ENCODE measurements around the gene EDC4. TPM values are rescaled to one million over a fixed set of nuclear protein-coding genes. Genes with fewer than 3 reads are reported as not detected.
A peak's percentile ranks its signal among the peaks of the same experiment; 100 is the strongest.

EDC4 gene
- total RNA-seq, 3 donors from 2014 or later = 58.3 to 82.0 (median 64.6) TPM

- DNase-seq = peak; percentile 56 to 71 (median 59)
- intact Hi-C loops (cut with DNase I, micrococcal nuclease) = no loop called here
- Histone ChIP-seq H3K4me1 (ENCODE audit: low read depth) (no peaks in the 10 kb centered on the region), H3K4me3 (no peak overlapping the region), H3K9me3 (no peaks in the 10 kb centered on the region), H3K36me3 (ENCODE audit: low read depth) (no peaks in the 10 kb centered on the region)
- TF ChIP-seq, protein P1, sequence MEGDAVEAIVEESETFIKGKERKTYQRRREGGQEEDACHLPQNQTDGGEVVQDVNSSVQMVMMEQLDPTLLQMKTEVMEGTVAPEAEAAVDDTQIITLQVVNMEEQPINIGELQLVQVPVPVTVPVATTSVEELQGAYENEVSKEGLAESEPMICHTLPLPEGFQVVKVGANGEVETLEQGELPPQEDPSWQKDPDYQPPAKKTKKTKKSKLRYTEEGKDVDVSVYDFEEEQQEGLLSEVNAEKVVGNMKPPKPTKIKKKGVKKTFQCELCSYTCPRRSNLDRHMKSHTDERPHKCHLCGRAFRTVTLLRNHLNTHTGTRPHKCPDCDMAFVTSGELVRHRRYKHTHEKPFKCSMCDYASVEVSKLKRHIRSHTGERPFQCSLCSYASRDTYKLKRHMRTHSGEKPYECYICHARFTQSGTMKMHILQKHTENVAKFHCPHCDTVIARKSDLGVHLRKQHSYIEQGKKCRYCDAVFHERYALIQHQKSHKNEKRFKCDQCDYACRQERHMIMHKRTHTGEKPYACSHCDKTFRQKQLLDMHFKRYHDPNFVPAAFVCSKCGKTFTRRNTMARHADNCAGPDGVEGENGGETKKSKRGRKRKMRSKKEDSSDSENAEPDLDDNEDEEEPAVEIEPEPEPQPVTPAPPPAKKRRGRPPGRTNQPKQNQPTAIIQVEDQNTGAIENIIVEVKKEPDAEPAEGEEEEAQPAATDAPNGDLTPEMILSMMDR (IDR thresholded peaks at IDR 0.05) = no peak
- peak; percentile 89 for ATAC-seq
Observed at GRCh38 chr16:67915831-67916723, 43.2 kb downstream of the EDC4 start.

DNA sequence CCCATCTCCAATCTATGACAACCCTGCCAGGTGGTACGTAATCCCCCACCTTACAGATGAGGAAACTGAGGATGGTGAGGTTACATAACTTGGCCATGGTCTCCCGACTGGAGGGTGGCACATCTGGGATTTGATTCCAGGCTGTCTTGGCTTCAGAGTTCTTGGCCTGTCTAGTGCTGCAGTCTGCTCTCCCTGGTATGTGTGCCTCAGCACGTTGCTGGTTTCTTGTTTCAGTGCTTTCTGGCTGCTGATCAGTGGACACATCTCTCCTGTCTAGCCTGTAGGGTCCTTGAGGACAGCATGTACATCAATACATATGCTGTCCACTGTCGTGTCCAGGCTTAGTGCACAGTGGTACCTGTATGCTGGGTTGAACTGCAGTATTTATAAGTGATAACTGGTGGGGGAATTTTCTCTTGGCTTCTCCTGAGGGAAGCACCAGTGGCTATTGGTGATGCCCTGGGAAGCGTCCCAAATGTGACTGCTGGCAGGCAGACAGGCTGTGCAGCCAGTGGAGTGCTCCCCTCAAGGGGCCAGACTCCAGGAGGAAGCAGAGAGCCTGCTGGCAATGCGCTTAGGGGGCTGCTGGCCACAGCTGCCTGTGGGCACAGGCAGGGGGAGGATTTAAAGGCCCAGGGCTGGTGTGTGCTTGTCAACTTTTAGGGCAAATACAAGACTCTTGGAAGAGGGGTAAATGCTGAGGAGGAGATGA lies 44.4 kb downstream of the EDC4 start:
- no peaks in the 10 kb centered on the region for H3K4me1 ChIP-seq (ENCODE audit: low read depth)
- H3K9me3 ChIP-seq = no peaks in the 10 kb centered on the region
- intact Hi-C loops (cut with DNase I, micrococcal nuclease) = no loop called here
- DNase-seq (no peak), ATAC-seq (no peak)
- TF ChIP-seq, protein P1 (IDR thresholded peaks at IDR 0.05) = no peak
- no peak overlapping the region for H3K4me3 ChIP-seq
- H3K36me3 ChIP-seq (ENCODE audit: low read depth) = no peaks in the 10 kb centered on the region

DNA sequence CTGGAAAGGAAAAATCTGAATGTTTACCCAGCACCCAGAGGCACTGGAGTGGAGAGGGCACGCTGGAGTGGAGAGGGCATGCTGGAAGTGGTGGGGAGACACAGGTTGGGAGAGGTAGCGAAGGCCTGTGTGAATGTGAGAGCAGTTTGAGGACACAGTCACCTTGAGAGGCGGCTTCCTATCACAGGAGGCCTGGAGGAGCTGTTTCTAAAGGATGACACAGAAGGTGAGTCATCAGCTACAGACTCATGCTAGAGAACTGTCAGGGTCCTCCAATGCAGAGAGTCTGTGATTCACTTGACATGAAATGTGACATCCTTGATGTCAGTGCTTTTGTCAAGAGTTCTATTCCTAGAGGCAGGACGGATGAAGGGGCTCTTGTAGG lies 45.0 kb downstream of the EDC4 start:
- intact Hi-C loops (cut with DNase I, micrococcal nuclease) = no loop called here
- peak; percentile 24 for ATAC-seq
- Histone ChIP-seq H3K9me3 (no peaks in the 10 kb centered on the region), H3K36me3 (ENCODE audit: low read depth) (no peaks in the 10 kb centered on the region), H3K4me1 (ENCODE audit: low read depth) (no peaks in the 10 kb centered on the region), H3K4me3 (no peak overlapping the region)
- DNase-seq = no peak
- TF ChIP-seq, protein P1 (IDR thresholded peaks at IDR 0.05) = no peak

DNA sequence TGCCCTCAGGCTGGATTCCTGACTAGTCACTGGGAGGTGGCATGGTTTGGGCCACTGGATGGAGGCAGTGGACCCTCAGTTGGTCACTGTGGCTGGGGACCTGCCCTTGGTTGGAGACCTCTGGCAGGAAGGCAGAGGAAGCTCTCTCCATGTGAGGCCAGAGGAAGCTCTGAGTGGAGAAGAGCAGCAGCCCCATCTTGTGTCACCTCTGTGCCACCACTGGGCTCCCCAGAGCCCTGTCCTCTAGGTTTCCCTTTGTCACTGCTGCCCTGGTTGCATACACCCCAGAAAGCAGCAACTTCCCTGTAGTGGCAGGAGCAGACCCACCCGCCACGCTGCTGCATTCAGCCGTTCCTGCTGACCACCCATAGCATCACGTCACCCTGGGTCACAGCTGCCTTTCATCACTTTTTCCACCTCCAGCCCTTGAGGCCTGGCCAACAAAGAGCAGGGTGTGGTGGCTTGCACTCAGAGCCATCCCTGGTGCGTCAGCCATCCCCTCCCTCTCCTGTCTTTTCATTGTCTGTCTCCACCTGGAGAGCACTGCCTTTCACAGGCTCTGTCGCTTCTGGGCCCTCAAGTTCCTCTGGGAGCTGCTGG lies 46.9 kb downstream of the EDC4 start:
- TF ChIP-seq, protein P1 (IDR thresholded peaks at IDR 0.05) = no peak
- intact Hi-C loops (cut with DNase I, micrococcal nuclease) = loop anchor here in 1 of 2 donors (10.0 kb wide), 1 partner anchor 105 kb away; no protein-coding TSS in a partner anchor
- no peak for DNase-seq
- Histone ChIP-seq H3K36me3 (ENCODE audit: low read depth) (no peaks in the 10 kb centered on the region), H3K9me3 (no peaks in the 10 kb centered on the region), H3K4me1 (ENCODE audit: low read depth) (no peaks in the 10 kb centered on the region), H3K4me3 (no peak overlapping the region)
- ATAC-seq = no peak

DNA sequence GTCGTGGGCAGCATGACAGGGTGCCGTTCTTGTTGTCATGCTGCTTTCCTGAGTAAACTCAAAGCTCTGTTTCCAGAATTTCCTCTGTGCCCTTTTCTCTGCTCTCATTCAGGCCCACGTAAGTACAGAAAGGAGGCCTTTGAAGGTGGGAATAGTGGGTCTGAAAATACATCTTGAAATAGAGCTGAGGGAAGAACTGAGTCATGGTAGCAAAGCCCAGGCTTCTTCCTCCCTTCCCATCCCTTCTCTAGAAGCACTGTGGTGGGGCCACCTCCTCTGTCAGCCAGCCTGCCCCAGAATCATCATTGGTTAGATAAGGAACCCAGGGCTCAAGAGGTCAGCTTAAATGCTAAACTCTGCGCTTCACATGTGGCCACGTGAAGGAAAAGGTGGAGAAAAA lies 49.4 kb downstream of the EDC4 start:
- Histone ChIP-seq H3K4me3 (no peak overlapping the region), H3K36me3 (ENCODE audit: low read depth) (no peaks in the 10 kb centered on the region), H3K9me3 (no peaks in the 10 kb centered on the region), H3K4me1 (ENCODE audit: low read depth) (no peaks in the 10 kb centered on the region)
- no peak for DNase-seq
- TF ChIP-seq, protein P1 (IDR thresholded peaks at IDR 0.05) = no peak
- intact Hi-C loops (cut with DNase I, micrococcal nuclease) = loop anchor here in 1 of 2 donors (10.0 kb wide), 1 partner anchor 107 kb away; no protein-coding TSS in a partner anchor
- no peak for ATAC-seq
